IPS DF 4.7 (cell line): ENCODE results near the gene TGFB3.

Experiments
- DNase-seq: peaks from one replicate; pipeline ENCODE4 v3.0.0-alpha.2; 2013; ENCODE audit warnings: low spot score; ENCODE audit errors: extremely low read depth

TGFB3 gene

DNA sequence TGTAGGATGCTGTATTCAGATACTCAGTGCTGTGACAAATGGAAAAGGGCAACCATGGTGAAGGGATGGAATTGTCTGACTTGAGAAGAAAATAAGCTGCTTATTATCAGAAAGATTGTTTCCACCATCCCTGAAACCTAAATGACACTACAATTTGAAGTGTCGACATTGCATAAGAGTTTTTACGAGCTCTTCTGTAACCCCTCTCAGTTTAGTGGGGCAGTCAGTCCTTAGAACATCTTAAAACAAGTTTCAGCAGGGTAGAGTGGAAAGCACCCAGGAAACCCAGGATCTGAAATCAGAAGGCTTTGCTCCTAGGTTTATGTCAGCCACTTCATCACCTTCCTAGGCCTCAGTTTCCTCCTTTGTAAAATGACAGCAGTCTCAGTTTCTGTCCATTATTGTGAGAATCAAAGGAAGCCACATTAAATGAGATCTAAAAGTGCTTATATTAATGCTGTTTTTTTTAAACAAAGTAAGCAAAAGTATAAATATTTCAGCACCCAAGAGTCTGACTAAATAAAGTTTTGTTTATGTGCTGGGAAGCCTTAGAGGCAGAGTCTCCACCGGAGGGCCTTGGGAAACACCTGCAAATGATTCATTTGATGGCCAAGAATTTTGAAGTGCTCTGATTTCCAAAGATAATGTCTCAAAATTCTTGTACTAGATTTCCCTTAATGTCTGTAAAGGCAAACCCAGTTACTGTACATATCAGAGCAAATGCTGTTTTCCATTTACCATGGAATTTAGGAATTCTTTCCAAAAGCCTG, 5.6 kb upstream of the TGFB3 start:
- no peak for DNase-seq

DNA sequence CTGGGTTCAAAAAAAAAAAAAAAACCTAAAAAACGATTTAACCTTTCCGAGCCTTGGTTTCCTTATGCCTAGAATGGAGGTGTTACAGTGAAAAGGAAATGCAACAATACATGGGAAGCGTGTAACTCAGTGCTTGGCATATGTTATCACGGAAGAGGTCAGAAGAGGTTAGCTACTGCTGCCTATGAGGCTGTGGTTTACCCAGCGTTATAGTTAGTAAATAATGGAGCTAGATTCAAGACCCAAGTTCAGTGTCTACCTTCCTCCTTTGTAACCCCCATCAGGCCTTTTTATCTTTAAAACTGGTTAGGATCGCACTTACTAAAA, 4.6 kb upstream of the TGFB3 start:
- no peak for DNase-seq

DNA sequence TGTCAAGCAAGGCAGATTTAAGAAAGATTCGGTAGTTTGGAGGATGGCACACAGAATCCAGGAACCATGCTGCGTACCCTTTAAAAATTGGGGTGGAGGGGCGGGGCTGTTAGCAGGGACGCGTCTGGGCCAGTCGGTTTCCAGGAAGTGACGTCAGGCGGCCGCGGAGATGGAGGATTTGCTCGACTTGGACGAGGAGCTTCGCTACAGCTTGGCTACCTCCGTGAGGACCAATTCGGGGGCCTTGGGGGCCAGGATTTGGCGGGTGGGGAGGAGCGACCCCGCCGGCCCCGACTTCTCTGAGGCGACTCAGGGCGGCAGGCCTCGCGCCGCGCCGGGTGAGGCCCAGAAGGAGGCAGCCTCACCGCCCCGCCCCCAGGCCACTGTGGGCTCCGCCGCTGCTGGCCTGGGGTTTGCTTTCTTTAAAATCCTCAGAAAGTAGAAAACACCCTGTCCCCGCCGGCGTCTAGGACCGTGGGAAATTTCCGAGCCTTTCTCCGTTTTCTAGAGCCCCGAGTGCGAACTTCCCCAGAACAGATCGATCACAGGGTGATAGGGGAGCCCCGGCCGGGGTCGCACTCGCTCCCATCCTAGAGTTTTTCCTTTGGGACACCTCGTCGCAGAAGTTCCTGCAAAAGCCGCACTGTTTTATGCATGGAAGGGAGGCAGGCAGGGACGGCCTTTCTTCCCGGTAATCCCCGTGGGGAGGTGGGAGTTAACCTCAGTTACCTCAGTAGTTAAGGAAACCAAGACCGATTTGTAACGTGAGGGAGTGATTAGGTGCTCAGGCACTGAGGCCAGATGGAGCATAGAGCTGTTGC, 4.0 kb upstream of the TGFB3 start, which contains the start of gene IFT43:
IFT43 (plus strand) TSS at position 146 of the 821 bp plus-strand sequence; CDS start at position 170, 24 bp downstream.
- no peak for DNase-seq

DNA sequence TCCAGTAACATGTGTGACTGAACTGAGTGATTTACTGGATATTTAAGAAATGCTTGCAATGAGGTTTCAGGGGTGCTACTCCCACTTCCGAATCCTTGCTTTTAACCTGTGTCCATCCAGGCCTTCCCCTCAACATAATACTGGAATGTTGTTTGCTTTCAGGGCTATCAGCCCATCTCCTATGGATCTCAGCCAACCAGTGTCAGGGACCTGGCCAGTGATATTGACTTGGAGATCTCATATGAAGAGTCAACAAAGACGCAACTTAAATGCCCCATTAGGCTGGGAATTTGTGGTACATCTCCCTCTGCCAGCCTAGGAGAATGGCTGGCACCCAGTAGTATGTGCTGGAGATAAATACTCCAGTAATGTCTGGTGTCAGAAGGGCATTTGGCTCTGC, 2.9 kb upstream of the TGFB3 start:
- DNase-seq = no peak

DNA sequence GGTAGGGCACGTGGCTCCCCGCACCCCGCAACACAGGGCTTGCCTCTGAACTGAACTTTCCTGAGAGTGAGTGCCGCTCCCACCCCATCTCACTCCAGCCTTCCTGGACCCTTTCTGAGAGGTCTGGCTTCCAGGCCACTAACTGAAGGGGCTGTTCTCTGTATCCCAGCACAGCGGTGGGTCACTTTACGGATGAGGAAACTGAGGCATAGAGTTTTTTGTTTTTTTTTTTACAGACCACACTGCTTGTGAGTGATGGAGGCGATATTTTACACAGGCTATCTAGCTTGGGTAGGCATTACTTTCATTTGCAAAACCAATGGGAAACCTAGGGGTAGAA, 1.2 kb upstream of the TGFB3 start:
- no peak for DNase-seq

DNA sequence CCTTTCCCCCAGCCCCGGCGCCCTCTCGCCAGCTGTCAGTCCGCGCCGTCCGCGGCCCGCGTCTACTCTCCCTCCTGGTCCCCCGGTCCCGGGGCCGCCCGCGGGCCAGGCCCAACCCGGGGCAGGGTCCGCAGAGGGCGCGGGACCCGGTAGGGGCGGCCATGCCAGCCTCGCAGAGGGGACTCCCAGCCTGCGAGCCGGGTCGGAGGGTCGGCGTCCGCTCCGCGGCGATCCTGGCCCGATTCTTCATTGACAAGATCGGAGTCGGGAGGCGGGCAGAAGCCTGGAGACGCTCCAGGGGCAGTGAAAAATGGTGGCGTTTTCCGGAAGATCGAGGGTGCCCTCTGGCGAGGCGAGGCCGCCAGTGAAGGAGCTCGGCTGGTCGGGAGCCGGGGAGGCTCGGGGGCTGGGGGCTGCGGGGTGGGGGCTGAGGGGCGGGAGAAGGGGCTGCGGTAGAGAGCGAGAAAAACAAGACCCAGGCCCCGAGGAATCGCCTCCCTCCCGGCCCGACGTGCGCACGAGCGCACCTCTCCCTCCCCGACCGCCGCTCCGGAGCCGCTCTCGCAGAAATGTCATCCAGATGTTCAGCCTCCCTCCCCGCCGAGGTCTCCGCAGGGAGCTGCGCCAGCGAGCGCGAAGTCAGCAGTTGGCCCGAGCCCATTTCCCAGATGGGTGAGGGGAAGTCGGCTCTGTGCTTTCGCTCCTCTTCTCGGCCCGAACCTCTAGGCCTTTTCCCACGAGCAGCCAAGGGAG, 647 bp upstream of the TGFB3 start:
- DNase-seq = no peak

DNA sequence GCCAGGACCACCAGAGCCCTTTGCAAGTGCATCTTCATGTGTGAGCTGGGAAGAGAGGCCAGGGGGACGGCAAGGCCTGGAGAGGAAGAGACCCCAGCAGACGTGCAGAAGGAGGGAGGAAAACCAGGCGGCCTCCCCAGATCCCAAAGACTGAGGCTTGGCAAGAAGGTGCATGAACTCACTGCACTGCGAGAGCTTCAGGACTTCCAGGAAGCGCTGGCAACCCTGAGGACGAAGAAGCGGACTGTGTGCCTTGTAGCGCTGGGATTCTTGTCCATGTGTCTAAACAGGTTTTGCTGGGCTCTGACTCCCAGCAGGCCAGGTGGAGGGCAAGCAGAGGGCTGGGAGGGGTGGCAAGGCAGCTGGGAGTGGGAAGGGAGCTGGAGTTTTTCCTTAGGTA, 939 bp downstream of the TGFB3 start:
- DNase-seq = no peak

DNA sequence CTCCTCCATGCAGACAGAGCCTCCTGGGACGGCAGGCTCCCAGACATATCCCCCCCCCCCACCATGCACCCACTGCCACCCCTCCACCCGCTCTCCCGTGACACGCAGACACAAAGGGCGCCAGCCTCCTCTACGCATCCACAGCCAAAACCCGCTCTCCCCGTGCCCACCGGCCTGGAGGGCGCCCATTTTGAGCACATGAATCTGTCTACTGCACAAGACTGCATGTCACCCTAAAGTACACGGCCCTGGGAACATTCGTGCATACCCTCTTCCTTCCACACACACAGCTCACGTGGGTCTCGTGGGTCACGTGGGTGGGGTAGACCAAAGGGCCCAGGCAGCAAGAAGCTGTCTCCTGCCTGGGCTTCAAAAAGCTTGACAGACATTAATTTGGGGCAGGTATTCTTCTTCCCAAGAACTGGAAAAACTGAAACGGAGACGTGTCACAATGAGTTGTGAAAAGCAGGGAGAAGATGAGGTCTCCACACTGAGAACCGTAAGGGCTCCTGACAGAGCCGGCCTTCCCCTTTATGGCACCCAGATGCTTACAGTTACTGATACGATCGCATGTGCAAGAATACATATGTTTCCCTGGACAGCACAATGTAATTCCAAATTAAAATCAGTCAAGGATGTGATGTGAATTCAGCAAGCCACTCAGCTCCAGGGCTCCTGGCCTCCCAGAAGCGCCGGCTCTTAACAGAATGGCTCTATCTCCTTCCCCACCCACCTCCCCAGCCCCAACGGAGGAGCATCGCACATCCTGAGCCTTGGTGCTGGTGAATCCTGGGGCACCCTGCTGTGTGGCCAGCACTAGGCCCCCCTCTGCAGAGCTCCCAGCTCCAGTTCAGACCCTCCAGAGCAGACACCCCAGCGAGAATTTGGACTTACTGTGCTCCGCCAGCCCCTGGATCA, 1.9 kb downstream of the TGFB3 start:
- DNase-seq = no peak

DNA sequence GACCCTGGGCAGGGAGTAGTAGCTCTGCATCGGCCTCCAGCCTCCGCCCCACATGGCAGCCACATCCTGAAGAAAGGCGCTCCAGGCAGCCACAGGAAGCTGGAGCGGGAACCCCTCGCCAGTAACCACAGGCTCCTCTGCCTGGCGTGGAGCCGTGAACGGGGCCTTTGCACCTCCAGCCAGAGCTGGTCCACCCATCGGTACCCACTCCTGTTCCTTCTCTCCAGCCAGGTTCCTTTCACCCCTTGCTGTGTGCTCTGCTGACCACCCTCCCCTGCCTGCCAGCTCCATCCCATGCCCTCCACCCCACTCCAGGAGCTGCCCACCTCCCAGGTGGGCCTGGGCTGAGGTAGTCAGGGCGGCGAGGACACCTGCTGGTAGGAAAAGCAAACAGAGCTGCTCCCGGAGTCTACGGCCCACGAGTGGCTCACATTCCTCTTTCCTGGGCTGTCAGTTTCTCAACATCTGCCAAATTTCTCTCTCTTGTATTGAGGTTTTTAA, 2.7 kb downstream of the TGFB3 start:
- DNase-seq = no peak

DNA sequence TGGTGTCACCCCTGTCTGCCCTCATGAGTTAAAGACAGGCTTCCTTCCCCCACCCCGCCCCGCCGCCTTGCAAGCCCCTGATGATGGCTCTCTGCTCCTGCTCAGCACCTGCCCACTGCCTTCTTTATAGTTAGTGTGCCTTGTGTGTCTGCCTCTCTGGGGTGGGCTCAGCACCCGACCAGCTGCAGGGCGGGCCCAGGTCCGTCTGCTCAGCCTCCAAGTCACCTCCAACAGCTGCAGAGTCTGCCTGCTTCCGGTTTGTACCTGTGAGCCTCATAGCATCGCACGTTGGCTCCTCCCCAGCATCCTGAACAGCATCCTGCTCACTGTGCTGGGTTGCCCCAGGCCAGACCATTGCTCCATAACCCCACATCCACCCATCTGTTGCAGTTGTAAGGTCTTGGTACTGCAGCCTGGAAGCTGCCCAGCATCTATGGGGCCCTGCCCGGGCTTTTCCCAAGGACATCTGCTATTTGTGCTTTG, 3.5 kb downstream of the TGFB3 start:
- DNase-seq = no peak

DNA sequence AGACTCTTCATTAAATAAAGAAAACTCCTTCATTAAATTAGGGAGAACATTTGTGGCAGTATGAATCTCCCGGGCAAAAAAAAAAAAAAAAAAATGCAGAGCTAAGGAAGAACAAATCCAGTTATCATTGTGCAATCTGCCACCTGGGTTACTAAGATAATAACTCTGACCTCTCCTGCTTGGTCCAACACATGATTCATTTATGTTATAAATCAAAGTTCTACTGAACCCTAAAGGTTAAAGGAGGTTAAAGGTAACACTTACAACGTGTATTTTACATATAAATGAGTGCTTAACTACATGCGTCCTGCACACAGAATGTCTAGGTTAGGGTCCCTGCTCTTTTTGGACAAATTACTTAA, 4.2 kb downstream of the TGFB3 start:
- no peak for DNase-seq

DNA sequence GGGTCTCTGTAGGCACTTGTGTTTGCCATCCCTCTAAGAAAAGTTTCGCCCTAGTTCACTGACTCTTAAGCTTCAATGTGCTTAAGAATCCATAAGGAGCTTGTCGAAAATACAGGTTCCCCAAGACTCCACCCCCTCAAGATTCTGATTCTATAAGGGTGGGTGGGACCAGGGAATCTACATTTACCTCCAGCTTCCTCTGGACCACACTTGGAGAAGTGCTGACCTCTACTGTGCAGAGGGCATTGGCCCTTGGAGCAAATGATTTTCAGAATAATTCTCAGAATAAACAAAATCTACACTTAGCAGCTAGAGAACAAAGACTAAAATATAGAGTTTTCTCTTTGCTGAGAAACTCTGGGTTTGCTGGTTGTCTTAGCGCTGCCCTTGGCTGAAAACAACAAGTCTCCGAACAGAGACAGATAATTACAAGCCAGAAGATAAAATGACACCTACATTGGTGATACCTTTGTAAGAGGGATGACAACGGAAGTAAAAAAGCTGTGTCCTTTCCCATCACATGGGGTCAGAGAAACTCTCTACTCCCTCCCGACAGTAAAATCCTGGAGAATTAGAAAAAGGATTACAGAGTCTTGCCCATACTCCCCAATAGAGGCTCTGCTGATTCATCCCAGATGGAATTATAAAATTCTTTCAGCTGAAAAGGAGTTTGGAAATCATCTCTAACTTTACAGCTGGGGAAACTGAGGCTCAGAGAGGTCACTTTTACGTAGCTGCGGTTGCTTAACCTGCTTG, 4.8 kb downstream of the TGFB3 start:
- DNase-seq = no peak

DNA sequence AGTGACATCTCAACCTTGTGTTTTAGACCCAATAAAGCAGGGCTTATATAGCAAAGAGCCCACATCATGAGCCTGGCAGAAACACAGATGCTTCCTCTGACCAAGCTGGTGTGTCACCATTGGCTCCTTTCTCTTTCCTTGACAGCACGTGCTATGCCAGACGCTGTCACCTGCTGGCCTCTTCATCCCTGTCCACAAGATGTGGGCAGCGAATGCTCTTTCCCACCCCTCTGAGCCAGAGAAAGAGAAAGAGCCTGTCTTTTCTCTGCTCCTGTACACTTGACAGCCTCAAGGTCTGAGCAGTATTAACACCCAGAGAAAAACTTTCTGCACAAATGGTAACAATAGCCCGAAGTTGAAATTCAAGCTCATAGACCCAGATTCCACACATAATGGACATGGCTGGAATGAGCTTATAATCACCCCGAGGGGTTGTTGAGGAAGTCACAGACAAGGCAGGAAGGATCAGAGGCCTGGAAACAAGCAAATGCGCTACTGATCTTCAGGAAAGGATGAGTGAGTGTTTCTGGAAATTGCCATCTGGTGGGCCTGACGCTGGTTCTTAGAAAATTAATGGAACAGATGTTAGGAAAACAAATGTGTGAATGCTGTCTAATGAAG, 8.9 kb downstream of the TGFB3 start:
- DNase-seq = no peak

DNA sequence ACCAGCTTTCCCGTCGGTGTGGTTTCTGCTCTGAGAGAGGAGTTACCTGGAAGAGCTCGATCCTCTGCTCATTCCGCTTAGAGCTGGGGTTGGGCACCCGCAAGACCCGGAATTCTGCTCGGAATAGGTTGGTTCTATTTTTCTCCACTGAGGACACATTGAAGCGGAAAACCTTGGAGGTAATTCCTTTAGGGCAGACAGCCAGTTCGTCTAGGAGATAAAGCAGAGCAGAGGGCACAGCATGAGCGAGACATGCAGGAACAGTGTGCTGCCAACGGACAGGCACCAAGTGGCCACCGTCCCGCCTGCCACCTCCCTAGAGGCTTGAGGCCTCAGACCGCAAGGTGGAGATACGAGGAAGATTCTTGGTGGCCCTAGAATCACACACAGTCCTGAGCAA, 10.3 kb downstream of the TGFB3 start:
- no peak for DNase-seq

DNA sequence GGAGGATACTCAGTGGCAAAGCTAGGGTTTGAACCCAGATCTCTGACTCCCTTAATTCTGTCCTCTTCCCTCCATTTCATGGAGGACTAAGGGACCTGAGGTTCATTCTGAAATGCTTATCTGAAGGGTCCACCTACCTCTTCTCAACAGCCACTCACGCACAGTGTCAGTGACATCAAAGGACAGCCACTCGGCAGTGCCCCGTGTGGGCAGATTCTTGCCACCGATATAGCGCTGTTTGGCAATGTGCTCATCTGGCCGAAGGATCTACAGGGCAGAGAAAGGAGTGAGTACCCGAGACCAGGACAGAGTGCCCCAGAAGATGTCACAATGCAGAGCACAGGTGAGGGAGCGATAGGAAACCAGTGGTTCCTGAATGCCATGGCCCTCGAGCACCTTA, 10.8 kb downstream of the TGFB3 start:
- no peak for DNase-seq

DNA sequence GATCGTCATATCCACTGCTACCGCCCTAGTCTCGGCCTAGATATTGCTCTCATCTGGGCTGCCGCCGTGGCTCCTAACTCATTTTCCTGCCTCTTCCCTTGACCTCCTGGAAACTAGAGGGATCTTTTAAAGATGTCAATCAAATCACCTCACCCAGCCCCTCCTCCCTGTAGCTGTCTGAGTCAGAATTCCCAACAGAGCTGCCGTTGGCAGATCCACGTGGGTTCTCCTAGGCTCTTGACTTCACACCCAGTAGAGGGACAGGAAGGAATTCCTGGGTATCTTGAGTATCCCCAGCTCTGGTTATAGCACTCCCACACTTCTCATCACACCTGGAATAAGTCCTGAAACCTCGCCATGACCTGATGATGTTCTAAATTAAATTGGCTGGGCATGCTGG, 11.9 kb downstream of the TGFB3 start:
- no peak for DNase-seq

DNA sequence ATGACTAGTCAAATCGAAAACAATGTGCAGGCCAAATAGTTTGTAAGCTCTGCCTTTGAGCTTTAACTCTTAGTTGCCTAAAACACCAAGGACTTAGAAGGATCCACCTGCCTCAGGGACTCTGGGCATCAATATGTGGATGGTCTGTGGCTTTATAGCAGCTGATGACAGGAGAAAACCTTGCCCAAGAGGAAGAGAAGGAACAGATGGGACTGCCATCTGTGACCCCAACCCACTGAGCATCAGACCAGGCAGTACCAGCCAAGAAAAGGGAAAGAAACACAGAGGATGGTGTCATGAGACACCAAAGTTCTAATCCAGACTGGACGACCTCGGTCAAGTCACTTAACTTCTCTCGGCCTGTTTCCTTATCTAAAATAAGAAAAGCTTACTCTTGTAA, 12.7 kb downstream of the TGFB3 start:
- DNase-seq = no peak

DNA sequence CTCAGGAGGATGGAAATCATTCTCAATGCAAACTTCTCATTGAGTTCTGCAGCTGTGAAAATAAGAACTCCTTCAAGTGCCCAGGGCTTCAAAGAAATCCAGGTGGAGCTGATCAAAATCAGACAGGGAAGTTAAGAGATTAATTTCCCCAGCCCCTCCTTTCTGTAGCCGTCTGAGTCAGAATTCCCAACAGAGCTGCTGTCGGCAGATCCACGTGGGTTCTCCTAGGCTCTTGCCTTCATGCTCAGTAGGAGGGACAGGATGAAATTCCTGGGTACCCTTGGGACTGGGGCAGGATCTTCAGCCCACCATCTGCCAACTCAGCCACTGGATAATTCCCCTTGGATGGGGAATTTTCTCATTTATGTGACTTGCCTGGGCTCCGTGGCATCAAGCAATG, 13.3 kb downstream of the TGFB3 start:
- no peak for DNase-seq

DNA sequence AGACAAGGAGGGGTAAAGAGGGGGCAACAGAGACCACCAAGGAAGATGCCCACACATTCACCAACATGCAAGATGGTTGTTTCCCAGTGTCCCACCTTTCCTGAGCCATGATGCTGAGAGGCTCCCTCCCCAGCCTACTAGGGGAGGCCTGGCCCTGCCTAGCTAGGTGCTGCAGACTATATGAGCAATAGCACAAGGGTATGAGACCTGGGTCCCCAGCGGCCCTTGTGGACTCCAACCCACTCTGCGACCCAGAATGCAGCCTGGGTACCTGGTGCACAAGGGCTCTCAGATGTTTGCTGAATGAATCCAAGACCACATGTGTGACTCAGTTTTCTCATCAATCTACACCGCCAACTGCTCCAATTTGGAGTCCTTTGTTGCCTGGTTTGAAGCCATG, 13.9 kb downstream of the TGFB3 start:
- no peak for DNase-seq

DNA sequence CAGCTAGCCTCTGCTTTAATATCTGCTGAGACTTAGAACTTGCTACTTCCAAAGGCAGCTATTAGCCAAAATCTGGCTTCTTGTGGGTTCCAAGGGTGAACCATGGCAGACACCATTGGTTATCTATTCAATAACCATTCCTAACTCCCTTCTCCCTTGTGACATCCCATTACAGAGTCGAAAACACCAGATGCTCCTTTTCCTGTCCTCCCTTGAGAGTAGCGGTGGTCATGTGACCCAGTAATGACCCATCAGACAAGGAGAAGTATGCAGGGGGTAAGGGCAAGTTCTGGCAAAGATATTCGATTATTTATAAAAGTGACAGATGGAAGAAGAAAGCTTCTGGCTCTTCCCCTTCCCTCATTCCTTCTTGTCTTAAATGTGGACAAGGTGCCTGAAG, 20.1 kb downstream of the TGFB3 start:
- no peak for DNase-seq
